HG02678 (cell line): Measurements from ENCODE around the gene ARF5.
"Not testable (repeated sequence)": the region's sequence is repeated elsewhere in the genome, so short reads cannot be mapped to it uniquely, and the experiment has no call there.

Experiments
- ATAC-seq: cut with Tn5 transposase; IDR thresholded peaks from one replicate; pipeline ENCODE4 v1.9.1; 2021; ENCODE audit warnings: mild to moderate bottlenecking, moderate library complexity; ENCODE audit not compliant: unreplicated experiment

The ARF5 gene

DNA sequence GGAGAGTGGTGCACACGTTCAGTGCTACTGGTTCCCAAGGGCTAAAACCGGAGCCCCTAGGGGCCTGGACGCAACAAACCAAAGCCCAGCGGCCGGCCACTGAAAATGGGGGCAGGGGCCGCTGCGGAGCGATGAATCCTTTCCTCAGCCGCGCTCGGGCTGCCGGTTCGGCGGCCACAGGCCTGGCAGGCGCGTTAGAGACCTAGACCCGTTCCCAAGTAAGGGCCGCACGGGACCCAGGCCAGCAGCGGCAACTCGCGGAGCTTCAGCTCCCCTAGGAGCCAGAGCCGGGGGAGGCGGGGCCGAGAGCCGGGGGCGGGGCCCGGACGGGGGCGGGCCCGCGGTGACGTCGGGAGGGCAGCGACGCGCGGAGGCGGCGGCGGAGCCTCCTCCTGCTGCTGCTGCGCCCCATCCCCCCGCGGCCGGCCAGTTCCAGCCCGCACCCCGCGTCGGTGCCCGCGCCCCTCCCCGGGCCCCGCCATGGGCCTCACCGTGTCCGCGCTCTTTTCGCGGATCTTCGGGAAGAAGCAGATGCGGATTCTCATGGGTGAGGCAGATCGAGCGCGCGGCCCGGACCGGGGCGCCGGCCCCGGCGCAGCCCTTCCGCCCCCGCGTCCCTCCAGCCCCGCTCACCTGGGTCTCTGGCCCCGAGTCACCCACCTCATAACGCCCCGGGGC is at the start of gene ARF5:
TSS of gene ARF5 (plus strand) at position 393 of the 678 bp plus-strand sequence. CDS start at position 481, 88 bp downstream.
- ATAC-seq, result peak; percentile 74

DNA sequence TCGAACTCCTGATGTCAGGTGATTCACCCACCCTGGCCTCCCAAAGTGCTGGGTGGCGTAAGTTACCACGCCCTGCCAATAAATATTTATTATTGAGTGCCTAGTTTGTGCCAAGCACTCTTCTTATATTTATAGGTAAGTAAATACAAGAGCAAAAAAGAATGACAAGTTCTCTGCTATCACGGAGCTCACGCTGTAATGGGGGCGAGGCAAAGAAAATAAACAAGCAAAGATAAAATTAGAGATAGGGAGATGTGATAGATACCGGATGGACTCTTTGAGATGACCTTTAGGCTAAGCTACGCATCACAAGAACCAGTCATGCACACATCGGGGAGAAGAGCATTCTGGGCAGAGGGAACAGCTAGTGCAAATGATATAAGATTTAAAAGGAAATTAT is 49.1 kb upstream of the ARF5 start:
- no peak for ATAC-seq

- ATAC-seq, result not testable (repeated sequence)
Measured at GRCh38 chr7:127540461-127540860, 47.8 kb upstream of the ARF5 start.

DNA sequence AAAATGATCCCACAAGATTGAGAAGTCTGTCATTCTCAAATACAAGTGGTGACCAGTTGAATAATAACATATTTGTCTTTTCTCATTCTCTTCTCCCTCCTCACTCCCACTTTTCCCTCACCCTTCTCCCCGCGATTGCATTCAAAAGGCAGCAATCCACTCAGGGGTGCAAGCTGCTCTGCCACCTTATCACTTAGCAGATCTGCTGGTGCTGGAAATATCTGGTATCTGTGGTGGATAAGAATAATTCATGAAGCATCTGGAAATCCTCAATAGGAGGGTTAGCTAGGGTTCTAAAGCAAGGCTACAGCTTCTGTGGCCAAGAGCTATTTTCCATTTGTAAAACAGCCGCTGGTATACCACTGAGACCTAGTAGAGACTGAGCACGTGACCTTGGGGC is 46.7 kb upstream of the ARF5 start:
- no peak for ATAC-seq

DNA sequence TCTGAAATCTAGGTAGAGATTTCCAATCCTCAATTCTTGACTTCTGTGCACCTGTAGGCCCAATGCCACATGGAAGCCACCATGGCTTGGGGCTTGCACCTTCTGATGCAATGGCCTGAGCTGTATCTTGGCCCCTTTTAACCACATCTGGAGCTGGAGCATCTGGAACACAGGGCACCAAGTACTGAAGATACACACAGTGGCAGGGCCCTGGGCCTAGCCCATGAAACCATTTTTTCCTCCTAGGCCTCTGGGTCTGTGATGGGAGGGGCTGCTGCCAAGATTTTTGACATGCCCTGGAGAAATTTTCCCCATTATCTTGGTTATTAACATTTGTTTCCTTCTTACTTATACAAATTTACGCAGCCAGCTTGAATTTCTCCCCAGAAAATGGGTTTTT is 41.9 kb upstream of the ARF5 start:
- ATAC-seq, result no peak

DNA sequence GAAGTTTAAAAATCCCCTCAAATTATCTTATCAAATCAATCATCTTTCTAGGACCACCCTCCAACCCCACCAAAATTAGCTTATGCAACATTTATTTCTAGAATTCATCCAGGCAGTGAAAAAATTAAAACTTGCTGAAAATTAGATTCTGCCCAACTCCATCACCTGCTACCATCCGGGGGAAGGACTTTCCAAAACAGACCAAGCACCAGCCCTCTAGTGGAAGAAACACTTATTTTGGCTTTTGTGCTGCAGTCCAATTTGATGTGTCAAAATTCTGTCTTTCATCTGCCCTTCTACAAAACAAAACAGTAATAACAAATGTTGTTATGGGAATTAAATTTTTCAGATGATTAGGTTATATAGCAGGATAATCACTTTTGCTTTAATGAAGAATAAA is 38.0 kb upstream of the ARF5 start:
- no peak for ATAC-seq

DNA sequence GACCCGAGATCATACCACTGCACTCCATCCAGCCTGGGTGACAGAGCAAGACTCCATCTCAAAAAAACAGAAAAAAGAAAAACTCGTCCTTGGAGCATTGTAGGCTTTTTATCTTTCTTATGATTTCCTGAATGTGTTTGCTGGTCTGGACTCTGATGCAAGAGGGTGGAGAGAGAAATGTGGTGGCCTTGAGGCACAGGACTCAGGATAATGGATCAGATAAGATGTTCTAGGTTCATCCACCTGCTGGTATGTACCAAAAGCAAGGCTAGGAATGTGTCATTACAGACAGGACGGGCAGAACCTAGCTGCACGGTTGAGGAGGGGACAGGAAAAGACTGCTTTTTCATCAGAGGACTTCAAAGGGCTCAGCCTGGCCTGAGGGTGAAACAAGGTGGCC is 36.3 kb upstream of the ARF5 start:
- no peak for ATAC-seq

DNA sequence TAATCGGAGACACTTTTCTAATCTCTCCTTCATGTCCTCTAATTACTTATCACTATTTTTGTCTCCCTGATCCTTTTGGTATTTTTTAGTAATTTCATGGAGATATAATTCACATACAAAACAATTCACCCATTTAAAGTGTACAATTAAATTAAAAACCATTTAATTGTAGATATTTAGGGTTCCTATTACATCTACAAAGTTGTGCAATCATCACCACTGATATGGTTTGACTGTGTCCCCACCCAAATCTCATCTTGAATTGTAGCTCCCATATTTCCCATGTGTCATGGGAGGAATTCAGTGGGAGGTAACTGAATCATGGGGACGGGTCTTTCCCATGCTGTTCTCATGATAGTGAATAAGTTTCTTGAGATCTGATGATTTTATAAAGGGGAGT is 31.8 kb upstream of the ARF5 start:
- ATAC-seq, result no peak

DNA sequence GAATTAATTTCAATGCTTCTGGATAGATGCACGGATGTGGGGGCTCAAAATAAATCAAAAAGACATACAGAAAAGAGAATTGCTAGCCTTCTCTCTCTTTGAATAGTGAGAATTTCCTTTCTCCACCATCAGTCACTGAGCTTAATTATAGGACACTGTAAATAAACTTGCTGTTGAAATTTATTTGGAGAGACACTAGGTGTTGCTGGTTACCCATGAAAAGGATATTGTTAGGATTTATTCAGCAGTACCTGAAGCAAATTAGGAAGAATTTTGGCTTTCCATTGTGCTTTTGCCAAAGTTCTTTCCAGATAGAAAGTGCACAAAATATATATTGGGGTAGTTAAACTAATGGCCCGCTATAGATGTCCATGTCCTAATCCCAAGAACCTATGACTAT is 30.4 kb upstream of the ARF5 start:
- no peak for ATAC-seq

DNA sequence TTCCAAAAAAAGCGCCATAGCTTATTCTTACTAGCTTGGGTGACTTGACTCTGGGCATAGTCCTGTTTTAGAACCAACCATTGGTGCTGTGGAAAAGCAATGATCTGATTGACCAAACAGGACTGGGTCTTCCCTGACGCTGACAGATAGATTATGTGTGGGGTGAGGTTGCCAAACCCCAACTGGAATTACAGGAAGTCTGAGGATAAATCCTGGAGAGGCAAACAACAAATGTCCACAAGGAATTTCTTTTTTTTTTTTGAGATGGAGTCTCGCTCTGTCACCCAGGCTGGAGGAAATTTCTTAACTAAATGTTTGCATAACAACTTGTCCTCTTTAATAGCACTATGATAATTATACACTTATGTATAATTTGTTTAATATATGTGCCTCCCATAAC is 22.0 kb upstream of the ARF5 start:
- no peak for ATAC-seq

DNA sequence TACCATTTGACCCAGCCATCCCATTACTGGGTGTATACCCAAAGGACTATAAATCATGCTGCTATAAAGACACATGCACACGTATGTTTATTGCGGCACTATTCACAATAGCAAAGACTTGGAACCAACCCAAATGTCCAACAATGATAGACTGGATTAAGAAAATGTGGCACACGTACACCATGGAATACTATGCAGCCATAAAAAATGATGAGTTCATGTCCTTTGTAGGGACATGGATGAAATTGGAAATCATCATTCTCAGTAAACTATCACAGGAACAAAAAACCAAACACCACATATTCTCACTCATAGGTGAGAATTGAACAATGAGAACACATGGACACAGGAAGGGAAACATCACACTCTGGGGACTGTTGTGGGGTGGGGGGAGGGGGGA is 20.2 kb upstream of the ARF5 start:
- not testable (repeated sequence) for ATAC-seq

- ATAC-seq, result no peak
Measured at GRCh38 chr7:127571741-127572505, 16.3 kb upstream of the ARF5 start.

GRCh38 chr7:127578036-127578684 is 10.1 kb upstream of the ARF5 start:
- ATAC-seq, result no peak

- ATAC-seq, result no peak
Measured at GRCh38 chr7:127578711-127579275, 9.4 kb upstream of the ARF5 start.

DNA sequence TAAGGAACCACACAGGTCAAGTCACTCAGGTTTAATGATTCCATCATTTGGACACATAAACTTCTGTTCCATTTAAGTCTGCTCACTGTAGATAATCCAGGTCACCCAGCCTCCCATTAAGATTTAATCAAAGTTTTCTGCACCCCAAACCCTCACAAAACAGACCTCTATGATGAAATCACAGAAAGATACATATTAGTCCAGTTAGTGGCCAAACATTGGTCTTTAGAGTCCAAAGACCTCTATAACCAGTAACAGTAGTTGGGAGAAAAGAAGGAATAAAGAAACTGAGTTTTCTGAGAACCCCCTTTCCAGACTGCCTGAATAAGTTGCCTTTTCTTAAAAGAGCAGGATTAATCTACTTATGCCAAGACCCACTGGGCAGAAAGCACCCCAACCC is 7.6 kb upstream of the ARF5 start:
- ATAC-seq, result no peak

- no peak for ATAC-seq
Measured at GRCh38 chr7:127581716-127582115, 6.5 kb upstream of the ARF5 start.

DNA sequence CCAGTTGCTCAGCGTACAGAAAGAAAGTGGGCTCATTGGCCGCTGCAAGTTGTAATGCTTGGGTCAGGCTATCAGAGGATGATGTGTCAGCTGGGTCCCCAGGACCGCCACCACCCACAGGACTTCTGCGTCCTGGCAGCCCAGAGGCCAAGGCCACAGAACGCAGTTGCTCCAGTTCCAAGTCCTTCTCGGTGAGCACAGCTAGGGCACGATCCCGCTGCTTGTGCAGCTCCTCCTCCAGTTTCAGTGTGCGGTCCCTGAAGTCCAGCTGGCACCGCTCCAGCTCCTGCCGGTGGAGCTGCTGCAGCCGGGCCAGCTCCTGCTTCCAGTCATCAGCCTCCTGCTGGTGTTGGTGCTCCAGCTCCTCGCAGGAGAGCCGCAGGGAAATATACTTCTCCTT is 5.8 kb upstream of the ARF5 start:
- ATAC-seq, result no peak

DNA sequence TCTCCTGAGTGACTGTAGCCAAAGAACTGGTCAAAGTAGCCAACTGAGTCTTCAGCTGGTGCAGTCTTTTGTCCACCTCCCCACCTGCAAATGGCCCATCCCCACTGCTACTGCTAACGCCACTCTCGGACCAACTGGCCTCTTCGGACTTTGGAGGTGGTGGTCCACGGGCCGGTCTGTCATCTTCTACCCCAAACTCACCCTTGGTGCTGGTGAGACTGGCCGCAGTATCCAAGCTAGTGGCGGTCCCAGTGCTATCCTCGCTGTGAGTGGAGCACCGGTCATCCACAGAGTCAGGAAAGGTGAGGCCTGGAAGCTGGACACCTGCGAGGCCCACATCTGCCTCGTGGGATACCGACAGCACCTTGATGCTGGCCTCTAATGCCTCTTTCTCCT is 3.6 kb upstream of the ARF5 start:
- ATAC-seq, result no peak

DNA sequence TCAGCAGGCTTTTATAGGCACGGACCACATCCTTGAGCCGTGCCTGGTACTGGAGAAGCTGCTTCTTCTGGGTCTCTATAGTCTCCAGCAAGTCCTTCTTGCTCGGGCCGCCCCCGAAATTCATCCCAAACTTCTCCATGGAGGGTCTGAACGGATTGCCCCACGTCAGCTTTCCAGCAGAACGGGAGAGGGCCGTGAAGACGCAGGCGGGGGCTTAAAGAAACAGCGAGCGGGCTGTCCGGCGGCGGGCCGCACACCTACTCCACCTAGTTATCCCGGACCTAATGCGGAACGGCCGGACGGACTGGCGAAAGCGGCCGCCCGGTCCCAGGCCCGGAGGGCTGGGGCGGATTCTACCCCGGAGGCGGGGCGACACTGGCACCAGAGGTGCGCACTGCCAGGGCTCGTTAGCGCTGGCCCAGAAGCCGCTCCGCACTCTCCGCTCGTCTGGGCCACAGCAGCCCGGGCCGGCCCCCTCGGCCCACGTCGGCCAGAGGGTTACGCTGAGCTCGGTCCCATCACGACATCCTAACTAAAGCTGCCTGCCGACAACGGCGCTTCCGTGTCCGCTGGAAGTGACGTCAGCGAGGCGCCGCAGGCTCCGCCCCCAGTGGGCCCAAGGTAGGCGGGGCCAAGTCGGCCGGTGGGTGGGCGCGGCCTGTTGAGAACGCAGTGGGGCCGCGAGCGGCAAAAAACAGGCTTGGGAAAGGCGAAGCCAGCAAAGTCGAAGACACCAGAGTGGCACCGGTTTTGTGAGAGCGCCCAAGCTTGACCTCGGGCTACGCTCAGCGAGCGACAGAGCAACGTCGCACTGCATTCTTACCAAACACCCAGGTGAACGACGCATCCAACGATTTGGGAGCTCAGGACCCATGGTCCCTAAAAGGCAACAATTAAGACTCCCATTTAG is 2.9 kb upstream of the ARF5 start, which contains the start of gene GCC1:
TSS of gene GCC1 (minus strand) at position 553 of the 910 bp plus-strand sequence. CDS start at position 139, 414 bp downstream.
- ATAC-seq, result peak; percentile 79

- no peak for ATAC-seq
Measured at GRCh38 chr7:127586346-127586745, 1.9 kb upstream of the ARF5 start.

- no peak for ATAC-seq
Measured at GRCh38 chr7:127587663-127588018, 570 bp upstream of the ARF5 start.
